Measurements from ENCODE around the gene CCR3.

Gene CCR3

DNA sequence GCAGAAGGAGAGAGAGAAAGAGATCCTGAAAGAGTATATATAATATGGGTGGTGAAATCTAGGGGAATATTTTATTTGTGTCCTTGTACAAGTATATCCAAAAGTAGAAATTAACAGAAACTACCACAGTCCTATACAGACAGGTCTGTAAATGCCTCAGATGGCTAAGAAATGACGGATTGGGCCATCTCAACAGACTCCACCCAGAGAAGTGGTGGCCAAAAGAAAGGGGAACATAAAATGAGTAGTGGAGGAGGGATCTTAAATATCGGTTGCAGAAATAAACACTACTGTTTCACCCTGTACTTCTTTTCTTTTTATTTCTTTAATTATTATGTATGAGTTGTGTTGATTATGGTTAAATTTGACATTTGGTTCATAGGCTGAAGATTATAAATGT is 47.7 kb downstream of the CCR3 start:
- no peaks in the 10 kb centered on the region for H3K9me3 ChIP-seq (ENCODE audit: control insufficient read depth, insufficient read depth, low read length)
- no peaks in the 10 kb centered on the region for H3K36me3 ChIP-seq (ENCODE audit: insufficient read depth, low read length)
- H3K9ac ChIP-seq (ENCODE audit: low read depth, low read length) = no peak overlapping the region
- no peaks in the 10 kb centered on the region for H3K4me1 ChIP-seq (ENCODE audit: insufficient read depth, low read length)

- no peaks in the 10 kb centered on the region for H3K9me3 ChIP-seq (ENCODE audit: control insufficient read depth, insufficient read depth, low read length)
- H3K36me3 ChIP-seq (ENCODE audit: insufficient read depth, low read length) = no peaks in the 10 kb centered on the region
- H3K4me1 ChIP-seq (ENCODE audit: insufficient read depth, low read length) = no peaks in the 10 kb centered on the region
- no peak overlapping the region for H3K9ac ChIP-seq (ENCODE audit: low read depth, low read length)
Observed at GRCh38 chr3:46291046-46291445, 48.8 kb downstream of the CCR3 start.

DNA sequence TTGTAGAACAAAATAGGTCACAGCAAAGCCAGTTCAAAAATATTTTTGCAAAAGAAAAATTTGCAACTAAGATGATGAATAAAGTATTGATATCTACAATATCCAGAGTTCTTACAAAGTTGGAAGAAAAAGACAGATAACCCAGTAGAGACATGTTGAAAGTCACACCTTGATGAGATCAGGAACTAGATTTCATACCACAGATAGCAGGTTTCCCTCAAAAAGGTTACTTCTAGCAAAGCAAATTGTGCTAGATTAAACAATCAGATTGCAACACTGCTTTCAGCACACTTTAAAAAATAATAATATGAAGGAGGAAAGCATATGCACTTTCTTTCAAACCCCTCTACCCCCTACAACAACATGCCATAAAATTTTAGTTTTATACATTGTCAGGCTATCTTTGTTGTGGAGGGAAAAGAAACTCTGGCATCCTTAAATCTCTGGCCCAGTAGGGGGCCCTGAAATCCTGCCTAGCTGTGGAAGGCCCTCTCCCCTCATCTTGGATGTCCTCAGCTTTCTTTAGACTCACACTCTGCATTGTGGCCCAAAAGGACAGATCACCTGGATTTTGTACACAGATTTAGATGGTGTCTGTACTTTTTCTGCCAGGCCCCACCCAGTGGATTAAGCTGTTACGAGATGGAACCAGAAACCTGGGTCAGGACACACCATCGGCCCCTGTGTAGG is 50.9 kb downstream of the CCR3 start:
- H3K4me1 ChIP-seq (ENCODE audit: insufficient read depth, low read length) = no peaks in the 10 kb centered on the region
- H3K9ac ChIP-seq (ENCODE audit: low read depth, low read length) = no peak overlapping the region
- H3K36me3 ChIP-seq (ENCODE audit: insufficient read depth, low read length) = no peaks in the 10 kb centered on the region
- H3K9me3 ChIP-seq (ENCODE audit: control insufficient read depth, insufficient read depth, low read length) = no peaks in the 10 kb centered on the region; the same call in 1 of the 2 replicates

GRCh38 chr3:46293991-46294833 is 52.0 kb downstream of the CCR3 start:
- no peaks in the 10 kb centered on the region; the same call in 1 of the 2 replicates for H3K9me3 ChIP-seq (ENCODE audit: control insufficient read depth, insufficient read depth, low read length)
- H3K9ac ChIP-seq (ENCODE audit: low read depth, low read length) = no peak overlapping the region
- no peaks in the 10 kb centered on the region for H3K36me3 ChIP-seq (ENCODE audit: insufficient read depth, low read length)
- no peaks in the 10 kb centered on the region for H3K4me1 ChIP-seq (ENCODE audit: insufficient read depth, low read length)

GRCh38 chr3:46296826-46297225 is 54.6 kb downstream of the CCR3 start:
- Histone ChIP-seq H3K9me3 (ENCODE audit: control insufficient read depth, insufficient read depth, low read length) (no peaks in the 10 kb centered on the region; the same call in 1 of the 2 replicates), H3K4me1 (ENCODE audit: insufficient read depth, low read length) (no peaks in the 10 kb centered on the region), H3K9ac (ENCODE audit: low read depth, low read length) (no peak overlapping the region), H3K36me3 (ENCODE audit: insufficient read depth, low read length) (no peaks in the 10 kb centered on the region)

- Histone ChIP-seq H3K36me3 (ENCODE audit: insufficient read depth, low read length) (no peaks in the 10 kb centered on the region), H3K9me3 (ENCODE audit: control insufficient read depth, insufficient read depth, low read length) (no peaks in the 10 kb centered on the region; the same call in 1 of the 2 replicates), H3K4me1 (ENCODE audit: insufficient read depth, low read length) (no peaks in the 10 kb centered on the region), H3K9ac (ENCODE audit: low read depth, low read length) (no peak overlapping the region)
Observed at GRCh38 chr3:46297658-46298423, 55.6 kb downstream of the CCR3 start.

DNA sequence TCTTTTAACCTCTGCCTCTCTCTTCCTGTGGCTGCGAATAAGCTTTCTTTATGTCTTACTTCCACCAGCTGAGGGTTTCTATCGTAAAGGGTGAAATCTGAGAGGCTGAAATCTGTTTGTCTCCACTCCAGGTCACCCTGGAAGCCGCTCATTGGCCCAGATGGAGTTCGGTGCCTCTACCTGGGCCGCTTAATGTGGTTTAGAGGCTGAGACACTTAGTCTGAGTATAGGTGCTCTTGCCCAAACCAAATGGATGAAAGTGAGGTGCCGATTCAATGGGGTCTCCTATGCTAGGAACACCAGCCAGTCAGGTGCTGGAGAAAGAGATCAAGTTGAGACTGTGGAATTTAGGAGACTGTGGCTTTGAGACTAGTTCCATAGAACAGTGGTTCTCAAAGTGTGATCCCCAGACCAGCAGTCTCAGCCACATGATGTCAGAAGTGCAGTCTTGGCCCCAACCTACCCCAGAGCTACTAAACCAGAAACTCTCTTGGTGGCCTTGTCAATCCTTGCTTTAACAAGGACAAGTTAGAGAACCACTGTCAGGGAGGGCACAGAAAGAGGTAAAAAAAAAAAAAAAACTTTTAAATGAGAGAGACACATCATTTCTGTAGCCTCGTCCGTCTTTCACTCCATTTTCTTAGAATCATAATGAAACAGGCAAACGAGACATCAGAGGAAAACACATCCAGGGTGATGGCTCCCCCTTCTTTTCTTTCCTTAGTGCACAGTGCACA is 56.8 kb downstream of the CCR3 start:
- no peaks in the 10 kb centered on the region for H3K4me1 ChIP-seq (ENCODE audit: insufficient read depth, low read length)

GRCh38 chr3:46299608-46300460 is 57.6 kb downstream of the CCR3 start:
- H3K4me1 ChIP-seq (ENCODE audit: insufficient read depth, low read length) = no peaks in the 10 kb centered on the region
- no peaks in the 10 kb centered on the region for H3K36me3 ChIP-seq (ENCODE audit: insufficient read depth, low read length)
- no peak overlapping the region for H3K9ac ChIP-seq (ENCODE audit: low read depth, low read length)
- no peaks in the 10 kb centered on the region; the same call in 1 of the 2 replicates for H3K9me3 ChIP-seq (ENCODE audit: control insufficient read depth, insufficient read depth, low read length)

More for the DNA sequence above, 56.8 kb downstream of the CCR3 start:
- Histone ChIP-seq H3K9me3 (ENCODE audit: control insufficient read depth, insufficient read depth, low read length) (no peaks in the 10 kb centered on the region; the same call in 1 of the 2 replicates), H3K36me3 (ENCODE audit: insufficient read depth, low read length) (no peaks in the 10 kb centered on the region), H3K9ac (ENCODE audit: low read depth, low read length) (no peak overlapping the region)

- Histone ChIP-seq H3K4me1 (ENCODE audit: insufficient read depth, low read length) (no peaks in the 10 kb centered on the region), H3K9me3 (ENCODE audit: control insufficient read depth, insufficient read depth, low read length) (no peaks in the 10 kb centered on the region; the same call in 1 of the 2 replicates), H3K9ac (ENCODE audit: low read depth, low read length) (no peak overlapping the region), H3K36me3 (ENCODE audit: insufficient read depth, low read length) (no peaks in the 10 kb centered on the region)
Observed at GRCh38 chr3:46300461-46300789, 58.2 kb downstream of the CCR3 start.

GRCh38 chr3:46301122-46301835 is 59.0 kb downstream of the CCR3 start:
- Histone ChIP-seq H3K9ac (ENCODE audit: low read depth, low read length) (no peak overlapping the region), H3K36me3 (ENCODE audit: insufficient read depth, low read length) (no peaks in the 10 kb centered on the region), H3K9me3 (ENCODE audit: control insufficient read depth, insufficient read depth, low read length) (no peaks in the 10 kb centered on the region; the same call in 1 of the 2 replicates), H3K4me1 (ENCODE audit: insufficient read depth, low read length) (no peaks in the 10 kb centered on the region)

DNA sequence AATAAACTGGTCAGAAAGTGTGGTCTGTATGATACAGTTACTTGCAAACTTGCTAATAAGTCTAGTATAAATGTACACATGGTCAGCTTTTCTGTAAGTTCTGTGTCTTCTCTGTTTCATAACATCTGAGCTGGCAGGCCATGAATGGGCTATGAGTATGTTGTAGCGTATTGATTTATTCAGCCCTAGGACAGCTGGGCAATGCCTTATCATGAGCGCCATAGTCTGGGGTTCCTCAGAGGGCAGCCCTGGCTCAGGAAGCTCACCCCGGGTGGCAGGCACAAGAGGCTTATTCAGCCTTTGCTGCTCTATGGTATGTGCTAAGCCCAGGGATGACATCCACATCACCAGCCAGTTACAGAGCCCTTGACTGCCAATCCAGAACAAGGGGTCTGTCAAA is 61.0 kb downstream of the CCR3 start:
- Histone ChIP-seq H3K9me3 (ENCODE audit: control insufficient read depth, insufficient read depth, low read length) (no peaks in the 10 kb centered on the region), H3K9ac (ENCODE audit: low read depth, low read length) (no peak overlapping the region), H3K36me3 (ENCODE audit: insufficient read depth, low read length) (no peaks in the 10 kb centered on the region), H3K4me1 (ENCODE audit: insufficient read depth, low read length) (no peaks in the 10 kb centered on the region)

GRCh38 chr3:46304739-46305138 is 62.5 kb downstream of the CCR3 start:
- Histone ChIP-seq H3K9ac (ENCODE audit: low read depth, low read length) (no peak overlapping the region), H3K4me1 (ENCODE audit: insufficient read depth, low read length) (no peaks in the 10 kb centered on the region), H3K9me3 (ENCODE audit: control insufficient read depth, insufficient read depth, low read length) (no peaks in the 10 kb centered on the region), H3K36me3 (ENCODE audit: insufficient read depth, low read length) (no peaks in the 10 kb centered on the region)

GRCh38 chr3:46312991-46313390 is 70.7 kb downstream of the CCR3 start:
- H3K36me3 ChIP-seq (ENCODE audit: insufficient read depth, low read length) = no peaks in the 10 kb centered on the region
- H3K9ac ChIP-seq (ENCODE audit: low read depth, low read length) = no peak overlapping the region
- peaks cover 3% of the 10 kb centered on the region; the same call in 1 of the 2 replicates for H3K9me3 ChIP-seq (ENCODE audit: control insufficient read depth, insufficient read depth, low read length)
- peaks cover 6% of the 10 kb centered on the region; the same call in 1 of the 2 replicates for H3K4me1 ChIP-seq (ENCODE audit: insufficient read depth, low read length)

All from ES-I3 (cell line).